Heart left ventricle (tissue), 16 donors: ENCODE results near the gene NCKAP1. TPM values are rescaled to one million over a fixed set of nuclear protein-coding genes. Genes with fewer than 3 reads are reported as not detected.

Source experiments
- ATAC-seq, 4 donors: fragments of 200-7000 bp; cut with Tn5 transposase; one replicate each; pipeline ENCODE4 v1.9.1; 2020 to 2022; ENCODE audit warnings: moderate library complexity in 4 of 4, mild to moderate bottlenecking in 3 of 4, moderate number of reproducible peaks in 1 of 4
- DNase-seq, 5 donors: peaks; one replicate each; pipeline ENCODE4 v3.0.0-alpha.2; 2020
- H3K27ac ChIP-seq, 12 donors: fragments of 200-600 bp; sonication (generic) in 4 of 12; one replicate each; pipeline versions ENCODE4 v1.5.0 to v1.8.0; 2016 to 2022; ENCODE audit warnings: mild to moderate bottlenecking in 2 of 12
- H3K27me3 ChIP-seq, 9 donors: fragments of 200-600 bp; sonication (generic) in 2 of 9; one replicate each; pipeline versions ENCODE4 v1.5.1 to v1.8.0; 2016 to 2022; ENCODE audit warnings: mild to moderate bottlenecking in 3 of 9
- H3K36me3 ChIP-seq, 9 donors: fragments of 200-600 bp; sonication (generic) in 2 of 9; one replicate each; pipeline versions ENCODE4 v1.5.0 to v1.8.0; 2018 to 2022; ENCODE audit warnings: mild to moderate bottlenecking in 2 of 9
- H3K4me1 ChIP-seq, 12 donors: fragments of 200-600 bp; sonication (generic) in 4 of 12; one replicate each; pipeline versions ENCODE4 v1.5.0 to v1.8.0; 2016 to 2022; ENCODE audit warnings: mild to moderate bottlenecking in 3 of 12
- H3K4me3 ChIP-seq, 12 donors: fragments of 200-600 bp; sonication (generic) in 4 of 12; one replicate each; pipeline versions ENCODE4 v1.5.0 to v1.8.0; 2017 to 2022; ENCODE audit warnings: mild to moderate bottlenecking in 9 of 12, moderate library complexity in 4 of 12
- H3K9me3 ChIP-seq, 12 donors: fragments of 200-600 bp; sonication (generic) in 4 of 12; one replicate each; pipeline versions ENCODE4 v1.5.0 to v1.8.0; 2016 to 2022; ENCODE audit warnings: mild to moderate bottlenecking in 1 of 12
- POLR2A ChIP-seq, 2 donors: fragments of 450-650 bp; IDR thresholded peaks; one replicate each; pipeline ENCODE4 v1.6.1; 2017; ENCODE audit warnings: antibody characterized with exemption in 2 of 2, mild to moderate bottlenecking in 2 of 2, moderate library complexity in 2 of 2
- WGBS, 4 donors: extraction: QIAGEN DNeasy Blood & Tissue Kit in 2 of 4; methylation state at CpG; one replicate each; pipeline versions ENCODE4 v1.1.5 to v1.1.7; 2013 to 2018; 5-methylcytosine and 5-hydroxymethylcytosine counted together
- intact Hi-C, 10 donors: fragments of 100-400 bp; cut with DNase I; formaldehyde crosslinking; loops; one replicate each; pipeline versions ENCODE4 v1.11.1 to v1.14.2; 2022
- polyA plus RNA-seq, 2 donors: library from polyadenylated mRNA; stranded (reverse); fragments of 200-250 nt; gene quantifications; one replicate each; pipeline ENCODE4 v1.2.3, GENCODE V29; 2013
- total RNA-seq, 9 donors: library from RNA; depleted of rRNA in 2 of 9; stranded (reverse); fragments of >200 nt in 2 of 9; fragmentation: NEBNext Ultra II Directional in 3 of 9; extraction: Animal tissue kit (Norgen Biotek cat#: 25700) in 3 of 9; gene quantifications; one replicate each; pipeline versions ENCODE4 v1.1.0 to v1.2.4, GENCODE V29; 2016 to 2023
- TF ChIP-seq, protein P1 (sequence below), 12 donors: fragments of 200-600 bp; sonication (generic) in 4 of 12; IDR thresholded peaks; one replicate each; pipeline versions ENCODE4 v1.5.0 to v1.8.0; 2018 to 2022; ENCODE audit warnings: antibody characterized with exemption in 12 of 12, mild to moderate bottlenecking in 5 of 12
- donor health status: ischemic (EF 13 %, LVEDD 7.1; RV severe dilation, severe dysfunction).
- donor health status: healthy with polysubstance abuse.
- donor health status: DM: no; HTN: yes; CAD: no.
- donor health status: DM: no; HTN: no; CAD: no.
- donor health status: ischemic (EF 25% LVEDD 6.9; RV normal size, moderate dysfunction).
- donor health status: ischemic (EF 25% LVEDD 5.7; RV mildly dilated, moderate dysfunction).
- donor health status: healthy.
- donor health status: DM: yes; HTN: yes; CAD: no.
- donor health status: ischemic (EF 35%, LVEDD 5.7; RV mildly dilated, moderate dysfunction).
- donor health status: nonischemic (EF 11% LVEDD 7.7; RV severe dilation, severe dysfunction).
- donor health status: DM: yes; HTN: yes; CAD: no.
- donor health status: PGD.
- donor health status: ischemic (EF 29% LVEDD 5.4; RV normal size, mild dysfunction).
- donor health status: nonischemic (EF 23%, LVEDD 6.1; RV moderate dilation, normal function).

NCKAP1 gene
- total and polyA plus RNA-seq, 11 donors: 33.5 to 168 (median 138) TPM

DNA sequence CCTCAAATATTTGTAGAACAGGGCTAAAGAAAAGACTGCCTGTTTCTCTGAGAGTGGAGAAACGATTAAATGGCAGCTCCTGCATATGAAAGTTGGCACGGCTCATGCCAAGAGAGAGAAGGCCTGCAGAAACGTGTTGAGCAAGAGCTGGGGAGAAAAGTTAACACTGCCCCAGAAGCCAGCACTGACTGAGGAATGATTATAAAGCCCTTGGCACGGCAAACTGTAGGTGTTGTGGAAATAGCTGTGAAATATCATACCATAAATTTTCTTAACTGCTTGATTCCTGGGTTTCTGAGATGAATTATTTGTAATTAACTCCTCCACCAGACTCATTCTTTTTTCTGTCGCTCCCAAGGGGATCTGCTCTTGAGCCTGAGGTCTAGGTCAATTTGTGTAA is 176.2 kb downstream of the NCKAP1 start:
- Histone ChIP-seq H3K27me3 (peaks cover 0 to 13% (median 0%) of the 10 kb centered on the region in 9 donors), H3K36me3 (no peaks in the 10 kb centered on the region), H3K27ac (peak overlapping the region in 3 of 12 donors; percentile 30 to 40 (median 34)), H3K9me3 (no peaks in the 10 kb centered on the region), H3K4me1 (peaks cover 0 to 20% (median 7%) of the 10 kb centered on the region in 12 donors), H3K4me3 (no peak overlapping the region)
- ATAC-seq (peak in 1 of 4 donors; percentile 43), DNase-seq (peak in 2 of 5 donors; percentile 29 to 32)
- intact Hi-C loops: no loop called here
- 49 to 70% (median 59%) methylated on average over 5 of the region's 5 CpGs for WGBS, 4 donors
- TF ChIP-seq, protein P1, sequence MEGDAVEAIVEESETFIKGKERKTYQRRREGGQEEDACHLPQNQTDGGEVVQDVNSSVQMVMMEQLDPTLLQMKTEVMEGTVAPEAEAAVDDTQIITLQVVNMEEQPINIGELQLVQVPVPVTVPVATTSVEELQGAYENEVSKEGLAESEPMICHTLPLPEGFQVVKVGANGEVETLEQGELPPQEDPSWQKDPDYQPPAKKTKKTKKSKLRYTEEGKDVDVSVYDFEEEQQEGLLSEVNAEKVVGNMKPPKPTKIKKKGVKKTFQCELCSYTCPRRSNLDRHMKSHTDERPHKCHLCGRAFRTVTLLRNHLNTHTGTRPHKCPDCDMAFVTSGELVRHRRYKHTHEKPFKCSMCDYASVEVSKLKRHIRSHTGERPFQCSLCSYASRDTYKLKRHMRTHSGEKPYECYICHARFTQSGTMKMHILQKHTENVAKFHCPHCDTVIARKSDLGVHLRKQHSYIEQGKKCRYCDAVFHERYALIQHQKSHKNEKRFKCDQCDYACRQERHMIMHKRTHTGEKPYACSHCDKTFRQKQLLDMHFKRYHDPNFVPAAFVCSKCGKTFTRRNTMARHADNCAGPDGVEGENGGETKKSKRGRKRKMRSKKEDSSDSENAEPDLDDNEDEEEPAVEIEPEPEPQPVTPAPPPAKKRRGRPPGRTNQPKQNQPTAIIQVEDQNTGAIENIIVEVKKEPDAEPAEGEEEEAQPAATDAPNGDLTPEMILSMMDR (IDR thresholded peaks at IDR 0.05): no peak
- TF ChIP-seq POLR2A (IDR thresholded peaks at IDR 0.05): no peak

DNA sequence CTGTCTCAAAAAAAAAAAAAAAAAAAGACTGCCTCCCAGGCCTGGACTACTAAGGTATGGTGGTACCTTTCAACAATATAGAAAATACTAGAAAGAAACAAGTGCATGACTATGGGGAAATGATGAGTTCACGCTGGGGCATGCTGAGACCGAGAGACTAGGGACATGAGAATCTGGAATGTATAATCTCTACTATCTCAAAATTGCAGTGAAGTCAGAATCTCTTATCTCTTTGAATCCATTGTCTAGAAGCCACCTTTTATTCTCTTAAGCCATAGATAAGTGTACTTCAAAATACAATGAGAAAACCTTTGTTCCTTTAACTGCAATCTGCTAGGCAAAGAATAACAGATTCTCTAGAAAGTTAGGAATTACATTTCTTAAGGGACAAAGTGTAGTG is 177.4 kb downstream of the NCKAP1 start:
- WGBS, 4 donors: 91 to 97% (median 95%) methylated on average over 2 of the region's 2 CpGs
- ATAC-seq (no peak), DNase-seq (no peak)
- intact Hi-C loops: no loop called here
- Histone ChIP-seq H3K27ac (no peak overlapping the region), H3K27me3 (peaks cover 0 to 3% (median 0%) of the 10 kb centered on the region in 9 donors), H3K4me1 (peaks cover 0 to 17% (median 0%) of the 10 kb centered on the region in 12 donors), H3K36me3 (no peaks in the 10 kb centered on the region), H3K9me3 (peaks cover 0 to 11% (median 0%) of the 10 kb centered on the region in 12 donors), H3K4me3 (no peak overlapping the region)
- TF ChIP-seq, protein P1 (IDR thresholded peaks at IDR 0.05): no peak
- no peak for TF ChIP-seq POLR2A (IDR thresholded peaks at IDR 0.05)

Other genes starting within 250 kb of the NCKAP1 start
- gene FRZB, start 171.8 kb downstream of the NCKAP1 start, total RNA-seq: 1 to 10 TPM in 6 of 9 donors, under 1 TPM in 3; 0.31 to 5.5 (median 1.9) TPM
- gene FRZB, start 171.8 kb downstream of the NCKAP1 start, polyA plus RNA-seq: 1 to 10 TPM; 1.1 to 1.8 TPM
- 10 to 100 TPM in 4 of 9 donors, 1 to 10 TPM in 5; 4.2 to 13.4 (median 9.3) TPM for gene DUSP19, start 40.3 kb upstream of the NCKAP1 start, total RNA-seq
- gene DUSP19, start 40.3 kb upstream of the NCKAP1 start, polyA plus RNA-seq: 1 to 10 TPM; 1.5 to 4.2 TPM
- gene NUP35, start 86.0 kb upstream of the NCKAP1 start, total RNA-seq: 10 to 100 TPM in 1 of 9 donors, 1 to 10 TPM in 8; 6.2 to 10.4 (median 8.0) TPM
- 10 to 100 TPM in 1 of 2 donors, 1 to 10 TPM in 1; 5.4 to 14.4 TPM for gene NUP35, start 86.0 kb upstream of the NCKAP1 start, polyA plus RNA-seq